BJ (cell line): Measurements from ENCODE around the gene CHMP2A. TPM values are rescaled to one million over a fixed set of nuclear protein-coding genes. Genes with fewer than 3 reads are reported as not detected.

ENCODE experiments used
- CTCF ChIA-PET: fragments of 350-600 bp; formaldehyde crosslinking; extraction: SDS; loops from one replicate; lab custom pipeline; 2021; ENCODE audit warnings: antibody characterized with exemption, inconsistent platforms; lab: Yijun Ruan, JAX
- POLR2A ChIA-PET: fragments of 300-600 bp; sonication (Branson Sonifier 250); formaldehyde crosslinking; extraction: SDS; loops from one replicate; lab custom pipeline; 2021; ENCODE audit warnings: antibody characterized with exemption; lab: Charles Lee
- DNase-seq: peaks from one replicate; pipeline ENCODE4 v3.0.0-alpha.2; 2011; ENCODE audit warnings: low read depth
- H3K27me3 ChIP-seq: 2 replicates; pipeline ENCODE4 v1.6.0; 2011; ENCODE audit warnings: low read length; ENCODE audit not compliant: control insufficient read depth, insufficient read depth
- H3K36me3 ChIP-seq: 2 replicates; pipeline ENCODE4 v1.5.1; 2011; ENCODE audit warnings: low read length; ENCODE audit not compliant: control insufficient read depth, insufficient read depth
- H3K4me3 ChIP-seq: 2 replicates; pipeline ENCODE4 v1.5.1; 2011; ENCODE audit warnings: low read depth, mild to moderate bottlenecking, control low read depth, low read length
- CTCF ChIP-seq: IDR thresholded peaks from 2 replicates; pipeline ENCODE4 v1.5.1; 2011; ENCODE audit warnings: low read depth, mild to moderate bottlenecking, control low read depth, inconsistent platforms, low read length, moderate library complexity; ENCODE audit not compliant: insufficient read depth
- polyA plus RNA-seq: library from polyadenylated mRNA; depleted of rRNA; stranded (reverse); fragments of >200 nt; gene quantifications from 2 replicates; pipeline ENCODE4 v1.2.3, GENCODE V29; 2011

Gene CHMP2A
- polyA plus RNA-seq, 1 experiment: 174 TPM

DNA sequence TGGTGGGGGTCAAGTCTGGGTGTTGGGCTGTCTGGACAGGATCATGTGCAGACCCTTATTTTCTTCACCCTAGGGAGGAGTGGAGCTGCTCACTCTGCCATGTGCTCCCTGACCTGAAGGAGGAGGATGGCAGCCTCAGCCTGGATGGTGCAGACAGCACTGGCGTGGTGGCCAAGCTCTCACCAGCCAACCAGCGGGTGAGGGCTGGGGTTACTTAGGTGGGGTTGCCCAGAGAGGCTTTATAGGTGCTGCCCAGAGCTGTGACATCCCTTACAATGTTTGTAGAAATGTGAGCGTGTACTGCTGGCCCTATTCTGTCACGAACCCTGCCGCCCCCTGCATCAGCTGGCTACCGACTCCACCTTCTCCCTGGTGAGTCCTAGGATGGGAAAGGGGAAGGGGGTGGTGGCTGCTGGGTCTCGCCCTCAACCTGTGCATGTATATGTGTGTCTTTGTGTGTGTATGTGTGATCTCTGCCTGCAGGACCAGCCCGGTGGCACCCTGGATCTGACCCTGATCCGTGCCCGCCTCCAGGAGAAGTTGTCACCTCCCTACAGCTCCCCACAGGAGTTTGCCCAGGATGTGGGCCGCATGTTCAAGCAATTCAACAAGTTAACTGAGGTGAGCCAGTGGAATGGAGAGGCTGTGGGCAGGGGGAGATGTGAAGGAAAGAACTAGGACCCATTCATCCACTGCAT is 5.1 kb downstream of the CHMP2A start:
- POLR2A ChIA-PET: no interaction called here
- Histone ChIP-seq H3K36me3 (peaks cover 54% of the 10 kb centered on the region), H3K4me3 (no peak overlapping the region), H3K27me3 (no peaks in the 10 kb centered on the region)
- CTCF ChIA-PET: interaction anchor here (7.3 kb wide), 1 partner anchor 31 kb away, joined by 43 read pairs; the partner anchor contains the start of gene ZBTB45
- TF ChIP-seq CTCF: no peak
- no peak for DNase-seq

DNA sequence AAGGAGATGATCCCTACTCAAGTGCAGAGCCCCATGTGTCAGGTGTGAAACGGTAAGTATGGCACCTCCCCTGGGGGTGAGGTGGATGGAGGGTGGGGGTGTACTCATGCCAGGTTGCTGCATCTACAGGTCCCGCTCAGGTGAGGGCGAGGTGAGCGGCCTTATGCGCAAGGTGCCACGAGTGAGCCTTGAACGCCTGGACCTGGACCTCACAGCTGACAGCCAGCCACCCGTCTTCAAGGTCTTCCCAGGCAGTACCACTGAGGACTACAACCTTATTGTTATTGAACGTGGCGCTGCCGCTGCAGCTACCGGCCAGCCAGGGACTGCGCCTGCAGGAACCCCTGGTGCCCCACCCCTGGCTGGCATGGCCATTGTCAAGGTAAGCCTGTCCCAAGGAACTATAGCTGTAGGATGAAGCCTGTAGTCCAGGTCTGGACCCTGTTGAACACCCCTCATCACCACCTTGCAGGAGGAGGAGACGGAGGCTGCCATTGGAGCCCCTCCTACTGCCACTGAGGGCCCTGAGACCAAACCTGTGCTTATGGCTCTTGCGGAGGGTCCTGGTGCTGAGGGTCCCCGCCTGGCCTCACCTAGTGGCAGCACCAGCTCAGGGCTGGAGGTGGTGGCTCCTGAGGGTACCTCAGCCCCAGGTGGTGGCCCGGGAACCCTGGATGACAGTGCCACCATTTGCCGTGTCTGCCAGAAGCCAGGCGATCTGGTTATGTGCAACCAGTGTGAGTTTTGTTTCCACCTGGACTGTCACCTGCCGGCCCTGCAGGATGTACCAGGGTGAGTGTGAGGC is 5.8 kb downstream of the CHMP2A start:
- ChIA-PET CTCF (interaction anchor here (7.3 kb wide), 1 partner anchor 30 kb away, joined by 43 read pairs; the partner anchor contains the start of gene ZBTB45), POLR2A (no interaction called here)
- no peak for DNase-seq
- TF ChIP-seq CTCF: no peak
- H3K4me3 ChIP-seq: no peak overlapping the region
- H3K27me3 ChIP-seq: no peaks in the 10 kb centered on the region
- peaks cover 54% of the 10 kb centered on the region for H3K36me3 ChIP-seq

DNA sequence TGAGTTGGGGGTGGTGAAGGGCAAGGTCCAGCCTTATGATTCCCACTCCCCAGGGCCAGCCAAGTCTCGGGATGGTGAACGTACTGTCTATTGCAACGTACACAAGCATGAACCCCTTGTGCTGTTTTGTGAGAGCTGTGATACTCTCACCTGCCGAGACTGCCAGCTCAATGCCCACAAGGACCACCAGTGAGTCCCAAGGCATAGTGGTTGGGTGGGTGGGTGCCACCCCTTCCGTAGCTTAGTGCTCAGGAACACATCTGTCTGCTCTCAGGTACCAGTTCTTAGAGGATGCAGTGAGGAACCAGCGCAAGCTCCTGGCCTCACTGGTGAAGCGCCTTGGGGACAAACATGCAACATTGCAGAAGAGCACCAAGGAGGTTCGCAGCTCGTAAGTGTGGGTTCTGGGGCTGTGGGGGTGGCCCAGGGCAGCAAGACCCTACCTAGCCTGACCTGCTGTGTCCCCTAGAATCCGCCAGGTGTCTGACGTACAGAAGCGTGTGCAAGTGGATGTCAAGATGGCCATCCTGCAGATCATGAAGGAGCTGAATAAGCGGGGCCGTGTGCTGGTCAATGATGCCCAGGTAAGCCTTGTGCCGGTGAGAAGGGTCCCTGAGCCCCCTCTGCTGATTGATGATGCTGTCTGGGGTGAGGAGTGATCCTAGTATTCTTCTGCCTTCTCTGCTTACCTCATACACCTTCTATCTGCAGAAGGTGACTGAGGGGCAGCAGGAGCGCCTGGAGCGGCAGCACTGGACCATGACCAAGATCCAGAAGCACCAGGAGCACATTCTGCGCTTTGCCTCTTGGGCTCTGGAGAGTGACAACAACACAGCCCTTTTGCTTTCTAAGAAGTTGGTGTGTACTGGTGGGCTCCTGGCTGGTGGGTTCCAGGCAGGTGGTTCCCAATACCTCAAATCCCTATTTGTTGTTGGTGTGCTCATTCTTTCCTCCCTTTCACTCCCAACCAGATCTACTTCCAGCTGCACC is 7.3 kb downstream of the CHMP2A start:
- TF ChIP-seq CTCF: no peak
- DNase-seq: no peak
- Histone ChIP-seq H3K27me3 (no peaks in the 10 kb centered on the region), H3K4me3 (no peak overlapping the region), H3K36me3 (peaks cover 53% of the 10 kb centered on the region)
- POLR2A ChIA-PET: no interaction called here
- CTCF ChIA-PET: interaction anchor here (1.1 kb wide), 1 partner anchor 28 kb away, joined by 4 read pairs; the partner anchor contains the start of gene ZBTB45

DNA sequence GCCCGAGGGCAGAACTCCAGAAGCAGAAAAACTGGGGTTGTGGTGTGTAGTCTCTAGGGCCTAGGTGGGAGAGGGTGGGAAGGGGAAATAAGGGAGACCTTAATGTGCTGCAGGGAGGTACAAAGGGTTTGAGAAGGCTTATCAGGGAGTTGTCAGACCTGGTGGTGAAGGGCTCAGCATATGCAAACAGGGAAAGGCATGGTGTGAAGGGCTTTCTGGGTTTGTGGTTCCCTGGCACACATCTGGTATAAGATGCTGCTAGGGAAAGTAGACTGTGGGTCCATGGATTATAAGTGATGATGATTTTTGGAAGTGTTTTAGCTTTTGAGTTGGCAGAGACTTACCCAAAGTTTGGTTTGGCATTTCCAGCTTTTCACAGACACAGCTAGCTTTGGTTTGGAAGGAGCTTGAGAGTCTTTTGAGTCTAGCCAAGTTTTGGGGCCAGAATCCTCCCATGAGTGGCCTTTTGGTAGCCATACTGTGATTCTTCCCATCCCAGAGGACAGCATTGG is 8.8 kb downstream of the CHMP2A start:
- Histone ChIP-seq H3K27me3 (no peaks in the 10 kb centered on the region), H3K36me3 (peaks cover 41% of the 10 kb centered on the region), H3K4me3 (peak overlapping the region; percentile 96)
- no peak for TF ChIP-seq CTCF
- DNase-seq: no peak
- ChIA-PET CTCF (interaction anchor here (0.6 to 3.3 kb wide), 2 partner anchors 27 to 249 kb away, joined by 3 to 19 read pairs; partner anchors contain the start of gene ZBTB45), POLR2A (no interaction called here)
